SHP77 treated with DMSO at 0.1 percent for 48 hours (cell line): ENCODE measurements around the gene IRF9.

Source experiments
- DNase-seq: peaks from one replicate; lab custom pipeline; 2025; lab: John Stamatoyannopoulos, UW

Gene IRF9

GRCh38 chr14:24149302-24149969 is 11.6 kb upstream of the IRF9 start:
- no peak for DNase-seq

DNA sequence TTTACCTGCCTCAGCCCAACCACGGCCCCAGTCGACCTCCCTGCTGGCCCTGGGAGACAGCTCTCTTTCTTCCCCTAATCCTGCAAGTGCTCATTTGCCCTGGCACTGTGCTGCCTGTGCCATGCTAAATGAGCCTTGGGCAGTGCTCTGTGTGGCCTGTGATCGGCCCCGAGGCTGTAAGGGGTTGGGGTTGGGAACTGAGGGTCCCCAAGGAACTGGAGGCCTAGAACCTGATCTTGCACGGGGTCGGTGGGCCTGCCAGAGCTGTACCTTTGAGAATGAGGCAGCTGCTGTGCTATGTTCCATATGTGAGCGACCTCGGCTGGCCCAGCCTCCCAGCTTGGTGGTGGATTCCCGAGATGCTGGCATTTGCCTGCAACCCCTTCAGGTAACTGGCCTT is 11.0 kb upstream of the IRF9 start:
- no peak for DNase-seq

DNA sequence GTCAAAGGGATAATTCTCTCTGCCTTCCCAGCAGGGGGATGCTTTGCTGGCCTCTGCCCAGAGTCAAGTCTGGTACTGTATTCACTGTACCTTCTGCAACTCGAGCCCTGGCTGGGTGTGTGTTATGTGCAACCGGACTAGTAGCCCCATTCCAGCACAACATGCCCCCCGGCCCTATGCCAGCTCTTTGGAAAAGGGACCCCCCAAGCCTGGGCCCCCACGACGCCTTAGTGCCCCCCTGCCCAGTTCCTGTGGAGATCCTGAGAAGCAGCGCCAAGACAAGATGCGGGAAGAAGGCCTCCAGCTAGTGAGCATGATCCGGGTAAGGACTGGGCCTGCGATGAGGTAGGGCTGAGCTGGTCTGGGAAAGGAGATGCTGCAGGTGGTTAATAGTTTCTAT is 10.5 kb upstream of the IRF9 start:
- no peak for DNase-seq

DNA sequence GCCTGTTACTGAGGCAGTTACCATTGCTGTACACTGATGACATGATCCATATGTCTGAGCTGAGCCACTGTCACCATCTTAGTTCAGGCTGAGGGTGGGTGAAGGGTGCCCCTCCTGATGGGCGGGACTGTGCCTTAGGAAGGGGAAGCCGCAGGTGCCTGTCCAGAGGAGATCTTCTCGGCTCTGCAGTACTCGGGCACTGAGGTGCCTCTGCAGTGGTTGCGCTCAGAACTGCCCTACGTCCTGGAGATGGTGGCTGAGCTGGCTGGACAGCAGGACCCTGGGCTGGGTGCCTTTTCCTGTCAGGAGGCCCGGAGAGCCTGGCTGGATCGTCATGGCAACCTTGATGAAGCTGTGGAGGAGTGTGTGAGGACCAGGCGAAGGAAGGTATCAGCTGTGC is 10.1 kb upstream of the IRF9 start:
- no peak for DNase-seq

- DNase-seq: no peak
Measured at GRCh38 chr14:24151404-24152080, 9.5 kb upstream of the IRF9 start.

DNA sequence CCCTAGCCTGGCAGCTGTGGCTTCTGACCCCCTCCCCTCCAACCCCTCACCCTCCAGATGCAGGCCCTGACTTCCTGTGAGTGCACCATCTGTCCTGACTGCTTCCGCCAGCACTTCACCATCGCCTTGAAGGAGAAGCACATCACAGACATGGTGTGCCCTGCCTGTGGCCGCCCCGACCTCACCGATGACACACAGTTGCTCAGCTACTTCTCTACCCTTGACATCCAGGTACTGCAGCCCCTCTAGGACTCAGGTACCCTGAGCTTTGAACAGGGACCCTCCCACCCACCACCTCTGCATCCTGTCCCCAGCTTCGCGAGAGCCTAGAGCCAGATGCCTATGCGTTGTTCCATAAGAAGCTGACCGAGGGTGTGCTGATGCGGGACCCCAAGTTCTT is 6.0 kb upstream of the IRF9 start:
- no peak for DNase-seq

GRCh38 chr14:24156840-24157239 is 4.2 kb upstream of the IRF9 start:
- DNase-seq: no peak

DNA sequence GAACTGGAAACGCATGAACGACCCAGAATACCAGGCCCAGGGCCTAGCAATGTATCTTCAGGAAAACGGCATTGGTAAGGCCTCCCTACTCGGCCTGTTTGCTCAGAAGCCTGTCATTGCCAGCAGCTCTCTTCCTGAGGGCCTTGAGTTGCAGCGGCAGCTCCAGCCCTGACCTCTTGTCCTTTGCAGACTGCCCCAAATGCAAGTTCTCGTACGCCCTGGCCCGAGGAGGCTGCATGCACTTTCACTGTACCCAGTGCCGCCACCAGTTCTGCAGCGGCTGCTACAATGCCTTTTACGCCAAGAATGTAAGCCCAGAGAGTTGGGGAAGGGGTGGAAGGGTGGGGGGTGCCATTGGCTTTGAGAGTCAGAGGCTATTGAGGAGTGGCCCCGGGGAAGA is 3.7 kb upstream of the IRF9 start:
- DNase-seq: no peak

GRCh38 chr14:24159777-24160498 is 1.1 kb upstream of the IRF9 start:
- DNase-seq: no peak

- DNase-seq: no peak
Measured at GRCh38 chr14:24160499-24160849, 591 bp upstream of the IRF9 start.

- DNase-seq: no peak
Measured at GRCh38 chr14:24162093-24162492, 1.0 kb downstream of the IRF9 start.

DNA sequence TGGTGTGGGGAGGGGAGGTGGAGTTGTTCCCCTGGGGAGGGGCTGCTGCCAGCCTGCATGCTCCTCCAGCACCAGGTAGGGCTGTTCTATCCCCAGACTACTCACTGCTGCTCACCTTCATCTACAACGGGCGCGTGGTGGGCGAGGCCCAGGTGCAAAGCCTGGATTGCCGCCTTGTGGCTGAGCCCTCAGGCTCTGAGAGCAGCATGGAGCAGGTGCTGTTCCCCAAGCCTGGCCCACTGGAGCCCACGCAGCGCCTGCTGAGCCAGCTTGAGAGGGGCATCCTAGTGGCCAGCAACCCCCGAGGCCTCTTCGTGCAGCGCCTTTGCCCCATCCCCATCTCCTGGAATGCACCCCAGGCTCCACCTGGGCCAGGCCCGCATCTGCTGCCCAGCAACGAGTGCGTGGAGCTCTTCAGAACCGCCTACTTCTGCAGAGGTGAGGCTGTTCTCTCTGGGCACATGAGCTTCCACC is 3.5 kb downstream of the IRF9 start:
- no peak for DNase-seq

DNA sequence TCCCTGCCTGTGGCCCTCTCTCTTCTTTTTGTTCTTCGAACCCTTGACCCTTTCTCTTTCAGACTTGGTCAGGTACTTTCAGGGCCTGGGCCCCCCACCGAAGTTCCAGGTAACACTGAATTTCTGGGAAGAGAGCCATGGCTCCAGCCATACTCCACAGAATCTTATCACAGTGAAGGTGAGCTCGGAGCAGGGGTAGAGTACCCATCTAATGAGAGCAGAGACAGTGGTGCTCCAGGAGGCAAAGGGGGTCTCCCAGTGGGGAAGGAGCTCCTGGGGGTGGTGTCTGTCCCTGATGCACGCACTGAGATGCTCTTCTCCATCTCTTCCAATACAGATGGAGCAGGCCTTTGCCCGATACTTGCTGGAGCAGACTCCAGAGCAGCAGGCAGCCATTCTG is 4.7 kb downstream of the IRF9 start:
- no peak for DNase-seq

DNA sequence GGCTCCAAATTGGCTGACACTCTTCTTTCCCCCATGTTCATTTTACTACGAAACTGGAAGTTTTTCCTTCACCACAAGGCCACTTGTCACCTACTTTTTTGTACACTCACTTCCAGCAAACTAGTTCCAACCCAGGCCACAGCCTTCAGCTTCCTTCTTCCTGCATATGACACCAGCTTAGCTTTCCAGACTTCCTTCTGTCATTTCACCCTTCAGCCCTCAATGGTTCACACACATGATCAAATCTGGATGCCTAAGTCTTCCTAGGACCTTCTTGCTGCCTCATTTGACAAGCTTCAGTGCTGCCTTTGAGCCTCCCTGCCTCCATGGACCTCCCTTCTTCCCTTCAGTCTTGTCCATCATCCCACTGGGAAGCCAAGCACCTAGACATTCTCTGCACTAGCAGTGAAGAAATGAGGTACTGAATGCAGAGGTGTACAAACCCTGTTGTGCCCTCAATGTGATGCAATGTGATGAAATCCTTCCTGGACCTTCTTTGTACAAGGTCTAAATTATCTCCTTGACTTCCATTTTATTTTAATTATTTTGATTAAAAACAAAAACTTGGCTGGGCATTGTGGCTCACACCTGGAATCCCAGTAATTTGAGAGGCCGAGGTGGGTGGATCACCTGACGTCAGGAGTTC is 6.5 kb downstream of the IRF9 start:
- no peak for DNase-seq

DNA sequence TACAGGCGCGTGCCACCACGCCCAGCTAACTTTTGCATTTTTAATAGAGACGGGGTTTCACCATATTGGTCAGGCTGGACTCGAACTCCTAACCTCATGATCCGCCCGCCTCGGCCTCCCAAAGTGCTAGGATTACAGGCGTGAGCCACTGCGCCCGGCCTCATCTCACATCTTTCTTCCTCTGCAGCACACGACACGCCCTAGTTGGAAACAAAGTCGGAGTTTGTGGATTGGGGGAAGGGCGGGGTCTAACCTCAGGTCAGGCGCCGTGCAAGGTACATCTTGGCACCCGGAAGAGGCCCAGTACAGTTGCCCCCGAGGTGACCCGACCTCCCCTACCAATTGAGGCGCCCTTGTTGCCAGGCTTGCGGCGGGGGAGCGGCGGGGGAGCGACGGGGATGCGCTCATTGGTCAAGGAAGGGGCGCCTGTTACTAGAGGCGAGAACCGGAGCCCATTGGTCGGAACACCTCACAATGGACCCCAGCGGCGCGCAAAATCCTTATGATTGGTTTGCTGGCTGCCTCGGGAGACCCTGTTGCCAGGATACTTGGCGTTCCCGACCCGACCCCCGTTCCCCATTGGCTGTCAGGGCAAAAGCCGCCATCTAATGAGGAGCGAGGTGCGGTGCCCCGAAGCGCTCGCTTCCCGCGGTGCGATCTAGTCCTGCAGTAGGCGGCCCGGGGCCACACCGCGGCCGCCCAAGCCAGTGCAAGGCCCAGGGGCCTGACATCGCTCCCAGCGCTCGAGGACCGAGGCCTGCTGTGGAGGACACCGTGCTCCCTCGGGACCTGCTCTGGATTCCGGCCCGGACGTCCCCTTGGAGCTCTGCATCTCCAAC is 10.6 kb downstream of the IRF9 start, which contains the start of gene REC8:
TSS of gene REC8 (plus strand) at position 659 of the 839 bp plus-strand sequence. CDS start 473 bp downstream, outside the sequence.
- DNase-seq: peak; percentile 85

DNA sequence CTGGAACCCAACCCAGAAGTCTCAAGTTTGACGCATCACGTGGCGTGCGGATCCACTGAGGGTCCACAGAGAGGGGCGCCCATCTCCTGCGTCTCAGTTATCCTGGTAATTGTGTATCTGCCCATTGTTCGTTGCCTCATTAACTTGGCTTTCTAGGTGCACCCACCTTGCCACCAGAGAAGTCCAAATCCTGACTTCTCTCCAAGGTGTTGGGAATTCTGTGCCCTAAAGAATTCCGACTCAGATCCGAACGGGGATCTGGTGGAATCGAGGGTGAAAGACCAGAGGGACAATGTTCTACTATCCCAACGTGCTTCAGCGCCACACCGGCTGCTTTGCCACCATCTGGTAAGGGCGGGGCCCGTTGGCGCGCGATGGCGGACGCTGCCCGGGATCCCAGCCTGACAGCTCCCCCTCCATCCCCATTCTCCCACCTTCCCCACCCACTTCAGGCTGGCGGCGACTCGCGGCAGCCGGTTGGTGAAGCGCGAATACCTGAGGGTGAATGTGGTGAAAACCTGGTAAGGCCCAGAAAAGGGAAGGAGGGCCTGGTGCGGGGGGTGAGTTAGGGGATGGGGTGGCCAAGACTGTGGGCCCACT is 11.3 kb downstream of the IRF9 start:
- DNase-seq: no peak

GRCh38 chr14:24172871-24173281 is 11.8 kb downstream of the IRF9 start:
- no peak for DNase-seq

- DNase-seq: no peak
Measured at GRCh38 chr14:24176599-24176998, 15.5 kb downstream of the IRF9 start.

DNA sequence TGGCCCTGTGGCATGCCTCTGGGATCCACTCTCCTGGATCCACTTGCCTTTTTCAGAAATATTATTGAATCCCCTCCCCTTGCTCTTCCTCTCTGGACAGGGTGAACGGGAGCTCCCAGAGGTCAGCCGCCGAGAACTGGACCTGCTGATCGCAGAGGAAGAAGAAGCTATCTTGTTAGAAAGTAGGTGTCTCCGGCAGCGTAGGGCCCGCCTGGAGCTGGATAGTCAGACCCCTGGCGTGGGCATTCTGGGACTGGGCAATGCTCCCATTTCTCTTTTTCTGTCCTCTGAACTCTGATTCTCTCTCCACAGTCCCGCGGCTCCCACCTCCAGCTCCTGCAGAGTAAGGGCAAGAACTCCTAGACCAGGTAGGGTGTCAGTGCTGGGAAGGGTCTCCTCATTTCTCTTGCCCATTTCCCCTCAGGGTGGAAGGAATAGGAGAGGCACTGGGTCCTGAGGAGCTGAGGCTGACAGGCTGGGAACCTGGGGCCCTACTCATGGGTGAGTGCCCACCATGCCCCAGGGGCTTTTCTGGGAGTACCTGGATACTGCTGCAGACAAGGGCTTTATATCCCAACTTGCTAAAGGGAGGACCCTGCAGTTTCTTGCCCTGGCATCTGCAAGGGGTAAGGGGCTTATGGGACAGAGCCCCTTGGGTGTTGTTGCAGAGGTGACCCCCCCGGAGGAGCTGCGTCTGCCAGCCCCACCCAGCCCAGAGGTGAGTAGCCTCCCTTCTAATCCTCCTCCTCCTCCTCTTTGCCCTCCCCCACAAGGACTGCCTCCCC is 16.2 kb downstream of the IRF9 start:
- DNase-seq: no peak

GRCh38 chr14:24177891-24178290 is 16.8 kb downstream of the IRF9 start:
- no peak for DNase-seq
